ENCODE measurements around the gene AGAP3.

Gene AGAP3

GRCh38 chr7:151188252-151188542, 101.9 kb downstream of the AGAP3 start:
- Mint-ChIP-seq H3K9me3 (no peaks in the 10 kb centered on the region), H3K36me3 (no peaks in the 10 kb centered on the region), H3K27ac (no peak overlapping the region), H3K27me3 (peaks cover 75% of the 10 kb centered on the region), H3K4me3 (no peak overlapping the region), H3K4me1 (peaks cover 16% of the 10 kb centered on the region)
- ATAC-seq: peak; percentile 32

GRCh38 chr7:151189038-151189437, 102.8 kb downstream of the AGAP3 start:
- no peak overlapping the region for H3K4me3 Mint-ChIP-seq
- peaks cover 73% of the 10 kb centered on the region for H3K27me3 Mint-ChIP-seq
- no peak overlapping the region for H3K27ac Mint-ChIP-seq
- no peak for ATAC-seq
- H3K36me3 Mint-ChIP-seq: no peaks in the 10 kb centered on the region
- H3K9me3 Mint-ChIP-seq: no peaks in the 10 kb centered on the region
- H3K4me1 Mint-ChIP-seq: peaks cover 16% of the 10 kb centered on the region

GRCh38 chr7:151191544-151191943, 105.3 kb downstream of the AGAP3 start:
- ATAC-seq: no peak
- no peak overlapping the region for H3K27ac Mint-ChIP-seq
- peaks cover 16% of the 10 kb centered on the region for H3K4me1 Mint-ChIP-seq
- H3K9me3 Mint-ChIP-seq: no peaks in the 10 kb centered on the region
- no peak overlapping the region for H3K4me3 Mint-ChIP-seq
- H3K27me3 Mint-ChIP-seq: peaks cover 58% of the 10 kb centered on the region
- H3K36me3 Mint-ChIP-seq: no peaks in the 10 kb centered on the region

GRCh38 chr7:151192002-151192539, 105.8 kb downstream of the AGAP3 start:
- H3K4me1 Mint-ChIP-seq: peaks cover 16% of the 10 kb centered on the region
- peaks cover 53% of the 10 kb centered on the region for H3K27me3 Mint-ChIP-seq
- no peak overlapping the region for H3K4me3 Mint-ChIP-seq
- no peak for ATAC-seq
- H3K9me3 Mint-ChIP-seq: no peaks in the 10 kb centered on the region
- no peaks in the 10 kb centered on the region for H3K36me3 Mint-ChIP-seq
- no peak overlapping the region for H3K27ac Mint-ChIP-seq

GRCh38 chr7:151193203-151193978, 107.1 kb downstream of the AGAP3 start:
- peaks cover 40% of the 10 kb centered on the region for H3K27me3 Mint-ChIP-seq
- no peak overlapping the region for H3K4me3 Mint-ChIP-seq
- no peaks in the 10 kb centered on the region for H3K36me3 Mint-ChIP-seq
- H3K4me1 Mint-ChIP-seq: peaks cover 11% of the 10 kb centered on the region
- no peak for ATAC-seq
- H3K27ac Mint-ChIP-seq: no peak overlapping the region
- H3K9me3 Mint-ChIP-seq: no peaks in the 10 kb centered on the region

All from stimulated activated memory B cell treated with anti-CD40 and anti-IgM and Interleukin-4, amounts not matched to agents 10 μg/mL and 1 μg/mL and 100 μg/mL, for 72 hours (primary cell).